Activated CD8-positive, alpha-beta memory T cell treated with anti-CD3 and anti-CD28 coated beads, Interleukin-2, amount 10 ng/mL, durations not matched to agents 7 days and 5 days (primary cell): Measurements from ENCODE around the gene OTUB1. TPM values are rescaled to one million over a fixed set of nuclear protein-coding genes. Genes with fewer than 3 reads are reported as not detected.
"Not testable (repeated sequence)": the region's sequence is repeated elsewhere in the genome, so short reads cannot be mapped to it uniquely, and the experiment has no call there.

ENCODE experiments used
- ATAC-seq: fragments of 150-1000 bp; cut with Tn5 transposase; one replicate; pipeline ENCODE4 v1.10.0; 2021; ENCODE audit warnings: moderate library complexity
- CTCF ChIA-PET: fragments of 350-600 bp; sonication (Branson Sonifier 250); formaldehyde crosslinking; loops from one replicate; lab custom pipeline; 2021; ENCODE audit warnings: antibody characterized with exemption; lab: Charles Lee
- DNase-seq: peaks from one replicate; pipeline ENCODE4 v3.0.0-alpha.2; 2020
- H3K27ac Mint-ChIP-seq: one replicate; pipeline ENCODE4 v1.8.0; 2021; ENCODE audit warnings: mild to moderate bottlenecking, mixed read lengths
- H3K27me3 Mint-ChIP-seq: one replicate; pipeline ENCODE4 v1.8.0; 2021; ENCODE audit warnings: mixed read lengths
- H3K36me3 Mint-ChIP-seq: one replicate; pipeline ENCODE4 v1.8.0; 2021; ENCODE audit warnings: mild to moderate bottlenecking, mixed read lengths
- H3K4me1 Mint-ChIP-seq: one replicate; pipeline ENCODE4 v1.8.0; 2021; ENCODE audit warnings: mixed read lengths
- H3K4me3 Mint-ChIP-seq: one replicate; pipeline ENCODE4 v1.8.0; 2021; ENCODE audit warnings: mild to moderate bottlenecking, moderate library complexity, mixed read lengths
- H3K9me3 Mint-ChIP-seq: one replicate; pipeline ENCODE4 v1.8.0; 2022; ENCODE audit warnings: low read depth, mixed read lengths
- total RNA-seq, 2 experiments: library from RNA; stranded (reverse); gene quantifications; one replicate each; pipeline ENCODE4 v1.2.3, GENCODE V29; 2021

Gene OTUB1
- total RNA-seq, 2 experiments from 2014 or later = 90.1 to 97.6 TPM

DNA sequence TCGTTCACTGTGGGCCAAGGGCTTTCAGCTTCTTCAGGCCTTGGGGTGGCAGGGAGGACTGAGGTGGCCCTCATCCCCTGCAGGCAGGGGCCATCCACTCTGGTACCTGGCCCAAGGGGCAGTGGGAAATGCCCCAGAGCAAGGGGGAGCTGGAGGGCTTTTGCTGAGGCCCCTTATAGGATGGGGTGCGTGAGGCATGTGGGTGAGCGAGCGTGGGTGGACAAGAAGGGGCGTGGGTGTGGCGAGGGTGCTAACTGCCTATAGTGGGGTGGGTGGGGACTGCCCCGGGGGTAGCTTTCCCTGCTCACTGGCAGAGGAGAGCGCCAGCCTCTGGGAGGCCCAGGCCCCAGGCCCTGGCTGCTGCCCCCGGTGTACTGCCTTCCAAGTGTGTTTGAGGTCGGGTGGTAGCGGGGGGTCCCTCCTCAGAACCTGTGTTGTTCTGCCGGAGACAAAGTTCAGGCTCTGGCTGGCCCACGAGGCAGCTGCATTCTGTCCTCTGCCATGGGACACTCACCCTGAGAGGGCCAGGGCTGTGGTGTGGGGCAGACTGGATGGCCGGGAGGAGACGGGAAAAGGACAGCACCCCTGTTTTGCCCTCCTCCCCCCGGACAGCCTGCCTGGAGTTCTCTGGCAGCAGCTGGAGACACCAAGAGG, 52.9 kb downstream of the OTUB1 start:
- H3K27ac Mint-ChIP-seq = no peak overlapping the region
- CTCF ChIA-PET = no interaction called here
- H3K4me3 Mint-ChIP-seq = no peak overlapping the region
- peaks cover 3% of the 10 kb centered on the region for H3K4me1 Mint-ChIP-seq
- H3K36me3 Mint-ChIP-seq = no peaks in the 10 kb centered on the region
- ATAC-seq (no peak), DNase-seq (no peak)
- H3K27me3 Mint-ChIP-seq = peaks cover 33% of the 10 kb centered on the region
- H3K9me3 Mint-ChIP-seq = no peaks in the 10 kb centered on the region

GRCh38 chr11:64040684-64041322, 54.6 kb downstream of the OTUB1 start:
- Mint-ChIP-seq H3K4me1 (no peaks in the 10 kb centered on the region), H3K36me3 (no peaks in the 10 kb centered on the region), H3K9me3 (no peaks in the 10 kb centered on the region), H3K27ac (no peak overlapping the region), H3K4me3 (no peak overlapping the region), H3K27me3 (peaks cover 21% of the 10 kb centered on the region)
- DNase-seq (no peak), ATAC-seq (no peak)
- CTCF ChIA-PET = no interaction called here

DNA sequence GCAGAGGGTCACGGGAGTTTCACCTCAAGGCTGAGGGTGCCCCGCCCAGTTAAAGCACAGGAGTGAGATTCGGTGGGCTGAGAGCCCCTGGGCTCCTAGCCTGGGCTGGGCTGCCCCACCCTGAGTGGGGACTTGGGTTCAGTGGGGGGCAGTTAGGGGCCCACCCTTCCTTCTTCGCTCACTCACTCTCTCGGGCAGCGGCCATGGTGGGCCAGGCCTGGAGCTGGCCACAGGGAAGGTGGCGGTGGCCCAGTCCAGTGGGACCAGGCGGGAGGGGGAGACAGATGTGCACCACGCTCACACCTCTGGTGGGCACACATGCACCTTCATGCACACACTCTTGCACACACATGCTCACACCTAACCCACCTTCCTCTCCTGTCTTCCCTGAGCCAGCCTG, 55.6 kb downstream of the OTUB1 start:
- H3K36me3 Mint-ChIP-seq = no peaks in the 10 kb centered on the region
- no peak for ATAC-seq
- peaks cover 20% of the 10 kb centered on the region for H3K27me3 Mint-ChIP-seq
- CTCF ChIA-PET = no interaction called here
- no peaks in the 10 kb centered on the region for H3K9me3 Mint-ChIP-seq
- H3K27ac Mint-ChIP-seq = no peak overlapping the region
- no peak for DNase-seq
- no peaks in the 10 kb centered on the region for H3K4me1 Mint-ChIP-seq
- no peak overlapping the region for H3K4me3 Mint-ChIP-seq

GRCh38 chr11:64042301-64042700, 56.1 kb downstream of the OTUB1 start:
- CTCF ChIA-PET = no interaction called here
- no peaks in the 10 kb centered on the region for H3K9me3 Mint-ChIP-seq
- no peak for ATAC-seq
- peaks cover 16% of the 10 kb centered on the region for H3K27me3 Mint-ChIP-seq
- no peak for DNase-seq
- no peak overlapping the region for H3K4me3 Mint-ChIP-seq
- H3K36me3 Mint-ChIP-seq = no peaks in the 10 kb centered on the region
- H3K27ac Mint-ChIP-seq = no peak overlapping the region
- no peaks in the 10 kb centered on the region for H3K4me1 Mint-ChIP-seq

DNA sequence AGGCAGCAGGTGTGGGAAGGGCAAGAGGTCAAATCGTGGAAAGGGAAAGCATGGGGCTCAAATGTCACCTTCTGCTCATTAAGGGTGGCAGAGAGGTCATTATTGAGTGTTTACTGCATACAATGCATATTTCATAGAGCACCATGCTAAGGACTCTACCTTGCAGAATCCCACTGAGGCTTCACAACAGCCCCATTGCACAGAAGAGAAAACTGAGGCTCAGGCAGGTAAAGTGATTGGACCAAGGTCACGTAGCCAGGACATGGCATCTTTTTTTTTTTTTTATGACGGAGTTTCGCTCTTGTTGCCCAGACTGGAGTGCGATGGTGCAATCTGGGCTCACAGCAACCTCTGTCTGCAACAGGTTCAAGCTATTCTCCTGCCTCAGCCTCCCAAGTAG, 57.3 kb downstream of the OTUB1 start:
- no peak overlapping the region for H3K27ac Mint-ChIP-seq
- no peaks in the 10 kb centered on the region for H3K36me3 Mint-ChIP-seq
- ATAC-seq (no peak), DNase-seq (no peak)
- H3K4me3 Mint-ChIP-seq = no peak overlapping the region
- H3K27me3 Mint-ChIP-seq = peaks cover 4% of the 10 kb centered on the region
- H3K9me3 Mint-ChIP-seq = no peaks in the 10 kb centered on the region
- H3K4me1 Mint-ChIP-seq = no peaks in the 10 kb centered on the region
- CTCF ChIA-PET = no interaction called here

DNA sequence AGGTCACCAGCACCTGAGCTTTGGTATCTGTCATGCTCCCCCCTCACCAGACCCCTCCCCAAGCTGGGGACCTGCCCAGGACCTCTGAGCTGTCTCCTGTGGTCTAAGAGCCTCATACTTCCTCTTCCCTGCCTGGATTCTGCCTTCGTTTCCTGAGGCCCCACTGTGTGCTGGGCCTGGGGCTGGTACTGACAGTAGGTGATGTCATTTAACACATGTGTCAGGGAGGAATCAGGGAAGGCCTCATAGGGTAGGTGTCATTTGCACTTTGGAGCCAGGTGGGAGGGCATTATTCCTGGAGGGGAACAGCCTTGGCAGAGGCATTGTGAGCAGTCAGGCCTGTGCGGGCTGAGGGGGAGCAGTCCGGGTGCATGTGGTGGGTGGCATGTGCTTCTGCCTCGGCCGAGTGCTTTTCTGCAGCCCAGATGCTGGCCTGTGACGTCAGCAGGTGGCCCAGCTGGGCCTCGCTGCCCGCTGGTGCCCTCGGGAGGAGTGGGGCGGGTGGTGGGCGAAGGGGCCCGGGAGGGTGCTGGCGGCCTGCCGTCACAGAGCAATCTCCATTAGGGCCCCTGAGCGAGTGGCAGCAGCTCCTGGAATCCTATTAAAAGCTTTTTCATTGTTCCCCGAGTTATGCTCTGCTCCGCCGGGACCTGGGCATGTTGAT, 58.6 kb downstream of the OTUB1 start:
- H3K9me3 Mint-ChIP-seq = no peaks in the 10 kb centered on the region
- H3K4me1 Mint-ChIP-seq = no peaks in the 10 kb centered on the region

GRCh38 chr11:64045700-64046099, 59.5 kb downstream of the OTUB1 start:
- no peak for ATAC-seq
- Mint-ChIP-seq H3K4me3 (no peak overlapping the region), H3K4me1 (no peaks in the 10 kb centered on the region), H3K27ac (no peak overlapping the region), H3K27me3 (no peaks in the 10 kb centered on the region), H3K9me3 (no peaks in the 10 kb centered on the region), H3K36me3 (no peaks in the 10 kb centered on the region)
- CTCF ChIA-PET = no interaction called here
- no peak for DNase-seq

More for the DNA sequence above, 58.6 kb downstream of the OTUB1 start:
- DNase-seq (no peak), ATAC-seq (no peak)
- Mint-ChIP-seq H3K36me3 (no peaks in the 10 kb centered on the region), H3K27me3 (no peaks in the 10 kb centered on the region), H3K27ac (no peak overlapping the region), H3K4me3 (no peak overlapping the region)
- CTCF ChIA-PET = no interaction called here

DNA sequence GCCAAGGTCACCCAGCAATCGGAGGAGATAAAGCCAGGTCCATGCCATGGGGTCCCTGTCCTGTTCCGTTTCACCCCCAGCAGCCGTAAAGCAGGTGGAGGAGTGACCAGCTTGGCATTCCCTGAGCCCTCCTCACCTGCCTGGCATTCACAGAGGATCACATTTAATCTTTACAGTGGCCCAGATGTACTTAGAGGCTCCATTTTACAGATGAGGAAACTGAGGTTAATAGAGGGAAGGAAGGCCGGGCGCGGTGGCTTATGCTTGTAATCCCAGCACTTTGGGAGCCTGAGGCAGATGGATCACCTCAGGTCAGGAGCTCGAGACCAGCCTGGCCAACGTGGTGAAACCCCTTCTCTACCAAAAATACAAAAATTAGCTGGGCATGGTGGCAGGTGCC, 61.1 kb downstream of the OTUB1 start:
- H3K27me3 Mint-ChIP-seq, H3K4me3 Mint-ChIP-seq: not testable (repeated sequence)

More for the DNA sequence above, 61.1 kb downstream of the OTUB1 start:
- H3K4me1 Mint-ChIP-seq, H3K9me3 Mint-ChIP-seq, DNase-seq, ATAC-seq, H3K36me3 Mint-ChIP-seq, CTCF ChIA-PET, H3K27ac Mint-ChIP-seq: not testable (repeated sequence)

Other genes starting within 250 kb of the OTUB1 start
- gene ZFTA, start 217.7 kb upstream of the OTUB1 start, total RNA-seq = 1 to 10 TPM; 2.6 to 4.2 TPM
- gene SPINDOC, start 173.0 kb upstream of the OTUB1 start, total RNA-seq = 10 to 100 TPM; 53.4 to 55.8 TPM
- 10 to 100 TPM; 57.2 to 57.9 TPM for gene MARK2, start 147.3 kb upstream of the OTUB1 start, total RNA-seq
- under 1 TPM; 0.16 to 0.47 TPM for gene RCOR2, start 69.3 kb upstream of the OTUB1 start, total RNA-seq
- 10 to 100 TPM; 37.0 to 46.0 TPM for gene NAA40, start 47.4 kb upstream of the OTUB1 start, total RNA-seq
- gene COX8A, start 11.8 kb upstream of the OTUB1 start, total RNA-seq = 100 to 1,000 TPM; 445 to 484 TPM
- not detected for gene FLRT1, start 49.5 kb downstream of the OTUB1 start, total RNA-seq
- 10 to 100 TPM; 10.1 to 12.3 TPM for gene MACROD1, start 179.7 kb downstream of the OTUB1 start, total RNA-seq
- gene STIP1, start 199.7 kb downstream of the OTUB1 start, total RNA-seq = 100 to 1,000 TPM; 303 to 410 TPM
- 100 to 1,000 TPM; 210 to 217 TPM for gene FERMT3, start 220.3 kb downstream of the OTUB1 start, total RNA-seq
- gene TRPT1, start 239.7 kb downstream of the OTUB1 start, total RNA-seq = 10 to 100 TPM; 33.4 to 37.1 TPM
- gene NUDT22, start 239.8 kb downstream of the OTUB1 start, total RNA-seq = 10 to 100 TPM; 83.8 to 84.1 TPM
- 10 to 100 TPM; 29.7 to 37.0 TPM for gene DNAJC4, start 244.1 kb downstream of the OTUB1 start, total RNA-seq
- gene VEGFB, start 248.1 kb downstream of the OTUB1 start, total RNA-seq = 10 to 100 TPM; 53.4 to 54.8 TPM